Esophagus squamous epithelium (tissue), 5 donors: ENCODE measurements around the gene ZNF626. TPM values are rescaled to one million over a fixed set of nuclear protein-coding genes. Genes with fewer than 3 reads are reported as not detected.
A peak's percentile ranks its signal among the peaks of the same experiment; 100 is the strongest.
"Not testable (repeated sequence)": the region's sequence is repeated elsewhere in the genome, so short reads cannot be mapped to it uniquely, and the experiment has no call there.

ENCODE experiments used
- DNase-seq: peaks from one replicate; lab custom pipeline; 2025; lab: John Stamatoyannopoulos, UW
- H3K27ac ChIP-seq, 4 donors: fragments of 200-600 bp; sonication (generic); one replicate each; pipeline ENCODE4 v1.5.1; 2016 to 2019; ENCODE audit warnings: mild to moderate bottlenecking in 1 of 4
- H3K27me3 ChIP-seq, 4 donors: fragments of 200-600 bp; sonication (generic); 1 replicate in 3 of 4; 2 replicates in 1 of 4; pipeline versions ENCODE4 v1.5.1 to v1.6.0; 2017 to 2021; ENCODE audit warnings: antibody characterized with exemption in 1 of 4
- H3K36me3 ChIP-seq, 3 donors: fragments of 200-600 bp; sonication (generic); one replicate each; pipeline ENCODE4 v1.5.1; 2016 to 2019
- H3K4me1 ChIP-seq, 3 donors: fragments of 200-600 bp; sonication (generic); one replicate each; pipeline ENCODE4 v1.5.1; 2017 to 2019
- H3K4me3 ChIP-seq, 4 donors: fragments of 200-600 bp; sonication (generic); 1 replicate in 3 of 4; 2 replicates in 1 of 4; pipeline ENCODE4 v1.5.1; 2016 to 2019; ENCODE audit warnings: mild to moderate bottlenecking in 2 of 4, moderate library complexity in 1 of 4
- H3K9me3 ChIP-seq, 3 donors: fragments of 200-600 bp; sonication (generic); one replicate each; pipeline ENCODE4 v1.5.1; 2016 to 2019
- POLR2A ChIP-seq, 4 donors: fragments of 450-650 bp; IDR thresholded peaks; one replicate each; pipeline ENCODE4 v1.6.1; 2017; ENCODE audit warnings: antibody characterized with exemption in 4 of 4, mild to moderate bottlenecking in 4 of 4, moderate library complexity in 3 of 4
- WGBS, 2 donors: methylation state at CpG; one replicate each; pipeline ENCODE4 v1.1.5; 2018; 5-methylcytosine and 5-hydroxymethylcytosine counted together
- intact Hi-C: fragments of 100-400 bp; cut with DNase I; formaldehyde crosslinking; loops from one replicate; pipeline ENCODE4 v1.15.0; 2022
- total RNA-seq, 4 donors: library from RNA; depleted of rRNA; stranded (reverse); fragments of >200 nt; gene quantifications; one replicate each; pipeline ENCODE4 v1.1.0, GENCODE V29; 2016
- TF ChIP-seq, protein P1 (sequence below), 6 experiments: fragments of 450-650 bp in 4 of 6; fragments of 200-600 bp in 2 of 6; sonication (generic) in 2 of 6; IDR thresholded peaks; one replicate each; pipeline ENCODE4 v1.5.1; 2016 to 2019; ENCODE audit warnings: antibody characterized with exemption in 6 of 6, mild to moderate bottlenecking in 4 of 6, moderate library complexity in 4 of 6
- donor health status: DM: yes; HTN: yes; CAD: no.

The ZNF626 gene
- total RNA-seq, 4 donors from 2014 or later, result 4.4 to 8.8 (median 6.0) TPM

DNA sequence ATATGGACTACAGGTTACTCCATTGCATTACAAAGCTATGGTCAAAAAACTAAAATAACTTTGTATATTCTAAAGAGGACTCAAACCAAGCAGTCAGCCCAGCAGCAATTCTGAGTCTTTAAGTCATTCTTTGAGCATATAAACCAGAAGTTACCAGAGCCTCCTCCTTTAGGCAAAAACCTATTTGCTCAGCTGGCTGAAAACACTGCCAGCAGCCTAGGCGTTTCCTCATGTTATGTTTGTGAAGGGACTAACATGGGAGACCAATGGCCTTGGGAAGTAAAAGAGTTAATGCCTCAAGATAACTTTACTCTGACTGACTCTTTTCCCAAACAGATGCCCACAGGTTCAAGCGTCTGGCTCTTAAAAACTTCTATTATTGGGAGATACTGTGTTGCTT lies 45.3 kb downstream of the ZNF626 start:
- WGBS, 2 donors, result 55 to 75% methylated on average over 2 of the region's 2 CpGs
- no peaks in the 10 kb centered on the region for H3K27me3 ChIP-seq
- no peaks in the 10 kb centered on the region for H3K4me1 ChIP-seq
- peaks cover 0 to 92% (median 15%) of the 10 kb centered on the region in 3 donors for H3K9me3 ChIP-seq
- TF ChIP-seq, protein P1, sequence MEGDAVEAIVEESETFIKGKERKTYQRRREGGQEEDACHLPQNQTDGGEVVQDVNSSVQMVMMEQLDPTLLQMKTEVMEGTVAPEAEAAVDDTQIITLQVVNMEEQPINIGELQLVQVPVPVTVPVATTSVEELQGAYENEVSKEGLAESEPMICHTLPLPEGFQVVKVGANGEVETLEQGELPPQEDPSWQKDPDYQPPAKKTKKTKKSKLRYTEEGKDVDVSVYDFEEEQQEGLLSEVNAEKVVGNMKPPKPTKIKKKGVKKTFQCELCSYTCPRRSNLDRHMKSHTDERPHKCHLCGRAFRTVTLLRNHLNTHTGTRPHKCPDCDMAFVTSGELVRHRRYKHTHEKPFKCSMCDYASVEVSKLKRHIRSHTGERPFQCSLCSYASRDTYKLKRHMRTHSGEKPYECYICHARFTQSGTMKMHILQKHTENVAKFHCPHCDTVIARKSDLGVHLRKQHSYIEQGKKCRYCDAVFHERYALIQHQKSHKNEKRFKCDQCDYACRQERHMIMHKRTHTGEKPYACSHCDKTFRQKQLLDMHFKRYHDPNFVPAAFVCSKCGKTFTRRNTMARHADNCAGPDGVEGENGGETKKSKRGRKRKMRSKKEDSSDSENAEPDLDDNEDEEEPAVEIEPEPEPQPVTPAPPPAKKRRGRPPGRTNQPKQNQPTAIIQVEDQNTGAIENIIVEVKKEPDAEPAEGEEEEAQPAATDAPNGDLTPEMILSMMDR (IDR thresholded peaks at IDR 0.05), result no peak
- no peak for TF ChIP-seq POLR2A (IDR thresholded peaks at IDR 0.05)
- H3K4me3 ChIP-seq, result no peak overlapping the region
- intact Hi-C loops, result loop anchor here (5.0 kb wide), 1 partner anchor 86 kb away; no protein-coding TSS in a partner anchor
- H3K27ac ChIP-seq, result no peak overlapping the region
- H3K36me3 ChIP-seq, result no peaks in the 10 kb centered on the region
- no peak for DNase-seq

DNA sequence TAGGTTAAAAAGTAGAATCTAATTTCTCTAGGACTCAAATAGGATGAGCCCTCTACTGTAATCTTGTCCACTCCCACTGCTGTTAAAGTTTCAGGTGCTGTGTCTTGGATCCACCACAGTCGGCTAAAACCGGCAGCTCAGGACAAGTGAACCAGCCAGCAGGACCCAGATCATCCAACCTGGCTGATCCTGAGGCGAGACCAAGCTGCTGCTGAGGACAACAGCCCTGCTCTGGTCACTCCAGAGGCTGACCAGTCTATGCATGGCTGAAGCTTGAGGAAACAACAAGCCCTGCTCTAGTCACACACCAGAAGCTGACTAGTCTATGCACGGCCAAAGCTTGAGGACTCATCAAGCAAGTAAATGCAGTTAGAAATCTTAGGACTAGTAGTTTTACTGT lies 46.4 kb downstream of the ZNF626 start:
- not testable (repeated sequence) for DNase-seq, H3K36me3 ChIP-seq, H3K4me3 ChIP-seq, H3K27me3 ChIP-seq, H3K4me1 ChIP-seq, H3K27ac ChIP-seq
- intact Hi-C loops, result loop anchor here (5.0 kb wide), 1 partner anchor 87 kb away; no protein-coding TSS in a partner anchor
- peaks cover 0 to 92% (median 5%) of the 10 kb centered on the region in 3 donors for H3K9me3 ChIP-seq
- WGBS, 2 donors, result 33 to 94% methylated on average over 2 of the region's 4 CpGs

DNA sequence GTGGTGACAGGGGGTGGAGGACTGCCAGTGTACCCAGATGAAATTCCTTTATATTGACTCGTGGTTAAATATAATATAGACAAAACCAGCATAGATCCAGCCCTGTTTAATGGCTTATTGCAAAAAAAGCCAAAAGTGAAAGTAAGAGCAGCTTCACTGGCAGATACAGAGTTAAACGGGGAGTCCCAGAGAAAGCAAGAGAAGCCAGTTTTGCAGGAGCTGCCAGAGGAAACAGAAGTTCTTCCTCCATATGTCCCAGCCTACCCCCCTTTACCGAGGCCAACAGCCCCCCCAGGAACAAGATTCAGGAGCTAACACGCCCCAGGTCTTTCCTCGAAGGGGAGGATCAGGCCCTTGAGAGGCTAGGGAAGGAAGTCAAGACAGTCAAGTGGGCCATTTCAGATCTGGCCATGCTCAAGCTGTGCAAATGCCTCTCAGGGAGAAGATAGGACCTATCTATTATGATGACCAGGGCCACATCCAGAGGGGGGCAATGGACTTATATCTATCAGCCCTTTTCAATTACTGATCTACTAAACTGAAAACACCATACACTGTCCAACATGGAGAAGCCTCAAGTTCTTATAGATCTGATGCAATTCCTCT lies 48.6 kb downstream of the ZNF626 start:
- WGBS, 2 donors, result 22 to 43% methylated on average over 4 to 5 of the region's 5 CpGs
- no peak for DNase-seq
- Histone ChIP-seq H3K4me3 (peak overlapping the region in 2 of 4 donors; percentile 14 to 39), H3K27me3 (no peaks in the 10 kb centered on the region), H3K4me1 (no peaks in the 10 kb centered on the region), H3K27ac (no peak overlapping the region), H3K9me3 (peaks cover 0 to 85% (median 7%) of the 10 kb centered on the region in 3 donors), H3K36me3 (no peaks in the 10 kb centered on the region)
- TF ChIP-seq POLR2A (IDR thresholded peaks at IDR 0.05), result no peak
- TF ChIP-seq, protein P1 (IDR thresholded peaks at IDR 0.05), result no peak
- intact Hi-C loops, result no loop called here

DNA sequence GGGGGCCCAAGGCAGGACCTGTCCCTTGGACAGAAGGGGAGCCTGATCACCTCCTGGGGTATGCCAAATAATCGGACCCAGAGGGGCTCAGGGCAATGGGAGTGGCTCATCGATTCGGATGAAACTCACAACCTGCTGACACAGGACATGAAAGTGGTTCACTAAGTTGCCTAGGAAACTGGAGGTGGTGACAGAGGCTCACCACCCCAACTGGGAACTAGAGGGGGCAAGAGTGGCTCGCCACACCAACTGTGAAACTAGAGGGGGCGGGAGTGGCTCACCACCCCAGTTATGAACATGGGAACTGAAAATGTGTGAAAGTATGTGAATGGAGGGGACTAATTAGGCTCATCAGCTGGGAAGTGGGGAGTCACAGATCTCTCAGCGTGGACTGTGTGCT lies 49.5 kb downstream of the ZNF626 start:
- DNase-seq, result no peak
- Histone ChIP-seq H3K4me3 (no peak overlapping the region), H3K9me3 (peaks cover 0 to 83% (median 9%) of the 10 kb centered on the region in 3 donors), H3K27me3 (no peaks in the 10 kb centered on the region), H3K27ac (no peak overlapping the region), H3K4me1 (no peaks in the 10 kb centered on the region), H3K36me3 (no peaks in the 10 kb centered on the region)
- TF ChIP-seq, protein P1 (IDR thresholded peaks at IDR 0.05), result no peak
- TF ChIP-seq POLR2A (IDR thresholded peaks at IDR 0.05), result no peak
- WGBS, 2 donors, result 80 to 81% methylated on average over 6 of the region's 6 CpGs
- intact Hi-C loops, result no loop called here

DNA sequence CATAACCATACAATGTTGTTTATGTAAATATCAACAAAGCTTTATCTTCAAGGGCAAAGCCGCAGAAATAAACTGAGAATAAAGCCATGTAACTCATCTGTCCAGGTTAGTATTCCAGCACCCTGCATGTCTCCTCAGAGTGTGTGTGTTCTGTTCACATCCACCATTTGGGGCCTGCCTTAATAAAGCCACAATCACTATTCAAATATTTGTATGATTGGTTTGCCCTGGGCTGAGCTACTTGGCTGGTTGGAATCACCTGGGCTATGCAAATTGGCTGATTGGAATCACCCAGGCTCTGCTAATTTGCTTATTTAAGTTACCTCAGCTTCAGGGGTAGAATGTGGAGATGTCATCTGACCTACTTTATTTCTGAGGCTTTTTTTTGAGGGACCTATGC lies 53.4 kb downstream of the ZNF626 start:
- H3K9me3 ChIP-seq, result peaks cover 0 to 67% (median 10%) of the 10 kb centered on the region in 3 donors
- intact Hi-C loops, result no loop called here
- DNase-seq, result no peak

More for the DNA sequence above, 53.4 kb downstream of the ZNF626 start:
- H3K4me1 ChIP-seq, result no peaks in the 10 kb centered on the region
- H3K36me3 ChIP-seq, result no peaks in the 10 kb centered on the region
- no peak overlapping the region for H3K4me3 ChIP-seq
- no peaks in the 10 kb centered on the region for H3K27me3 ChIP-seq
- no peak overlapping the region for H3K27ac ChIP-seq
- TF ChIP-seq, protein P1 (IDR thresholded peaks at IDR 0.05), result no peak
- no peak for TF ChIP-seq POLR2A (IDR thresholded peaks at IDR 0.05)
- WGBS, 2 donors, result 81 to 95% methylated on average over 1 of the region's 1 CpG

Other genes starting within 250 kb of the ZNF626 start
- gene ZNF737, start 95.8 kb downstream of the ZNF626 start, total RNA-seq, result 1 to 10 TPM; 2.2 to 6.5 (median 3.8) TPM
- 1 to 10 TPM; 2.8 to 7.1 (median 4.7) TPM for gene ZNF66, start 114.7 kb upstream of the ZNF626 start, total RNA-seq